ENCODE data around the gene USP30. TPM values are rescaled to one million over a fixed set of nuclear protein-coding genes. Genes with fewer than 3 reads are reported as not detected.

Gene USP30
- total RNA-seq, 4 donors from 2014 or later: 18.8 to 25.7 (median 20.9) TPM

- DNase-seq: peak; percentile 95 to 96
- peak within 1 kb of the TSS; percentile 88 to 98 (median 97) for H3K27ac ChIP-seq
- H3K27me3 ChIP-seq: no peaks in the 10 kb centered on the region
- intact Hi-C loops (cut with DNase I): no loop called here
- WGBS, 2 donors: 22 to 37% methylated on average over 14 of the region's 14 CpGs
- peaks cover 57 to 85% of the 10 kb centered on the region in 2 donors for H3K4me1 ChIP-seq
- H3K4me3 ChIP-seq (replicated peaks in 1 of 3): no peak within 1 kb of the TSS
- TF ChIP-seq POLR2A (IDR thresholded peaks at IDR 0.05): peak in 1 of 2 donors; percentile 67
- TF ChIP-seq CTCF (IDR thresholded peaks at IDR 0.05): peak in 1 of 6 experiments; percentile 14
- no peaks in the 10 kb centered on the region for H3K36me3 ChIP-seq
- H3K9me3 ChIP-seq: no peaks in the 10 kb centered on the region
Observed at GRCh38 chr12:109115758-109116610, 63.6 kb downstream of the USP30 start, which contains the start of gene ACACB. Gene ACACB, plus strand, starts transcription at chr12:109116587. Its CDS starts 22,819 bp downstream, at chr12:109139406.

GRCh38 chr12:109116611-109116949, 64.2 kb downstream of the USP30 start:
- no peaks in the 10 kb centered on the region for H3K27me3 ChIP-seq
- WGBS, 2 donors: 59 to 62% methylated on average over 12 of the region's 12 CpGs
- TF ChIP-seq CTCF (IDR thresholded peaks at IDR 0.05): no peak
- TF ChIP-seq POLR2A (IDR thresholded peaks at IDR 0.05): no peak
- H3K4me1 ChIP-seq: peaks cover 57 to 85% of the 10 kb centered on the region in 2 donors
- no peaks in the 10 kb centered on the region for H3K9me3 ChIP-seq
- no peak for DNase-seq
- intact Hi-C loops (cut with DNase I): no loop called here
- H3K4me3 ChIP-seq (replicated peaks in 1 of 3): no peak overlapping the region
- H3K36me3 ChIP-seq: no peaks in the 10 kb centered on the region
- H3K27ac ChIP-seq: peak overlapping the region; percentile 88 to 98 (median 97)

GRCh38 chr12:109120095-109120494, 67.7 kb downstream of the USP30 start:
- 55 to 78% methylated on average over 2 of the region's 2 CpGs for WGBS, 2 donors
- Histone ChIP-seq H3K9me3 (no peaks in the 10 kb centered on the region), H3K4me3 (replicated peaks in 1 of 3) (no peak overlapping the region), H3K36me3 (no peaks in the 10 kb centered on the region), H3K4me1 (peaks cover 30 to 67% of the 10 kb centered on the region in 2 donors), H3K27ac (peak overlapping the region in 1 of 3 donors; percentile 98), H3K27me3 (no peaks in the 10 kb centered on the region)
- no peak for DNase-seq
- no peak for TF ChIP-seq CTCF (IDR thresholded peaks at IDR 0.05)
- no peak for TF ChIP-seq POLR2A (IDR thresholded peaks at IDR 0.05)
- intact Hi-C loops (cut with DNase I): no loop called here

DNA sequence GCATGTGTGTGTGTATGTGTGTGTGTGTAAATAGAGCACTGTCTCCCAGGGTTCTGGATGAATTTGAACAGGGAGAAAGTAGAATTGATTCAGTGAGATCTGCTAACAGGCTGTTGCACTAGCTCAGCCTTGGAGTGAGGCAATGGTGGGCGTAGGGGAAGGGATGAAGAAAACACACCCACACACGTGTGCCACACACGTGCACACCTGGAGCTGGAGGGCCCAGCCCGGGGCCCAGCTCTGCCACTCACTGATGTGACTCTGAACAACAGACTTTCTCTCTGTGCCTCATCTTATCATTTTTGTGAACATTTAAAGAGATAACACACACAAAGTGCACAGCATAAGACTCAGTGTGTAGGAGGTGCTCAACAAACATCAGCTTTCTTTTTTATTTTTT, 68.2 kb downstream of the USP30 start:
- peaks cover 26 to 62% of the 10 kb centered on the region in 2 donors for H3K4me1 ChIP-seq
- no peaks in the 10 kb centered on the region for H3K9me3 ChIP-seq
- H3K27me3 ChIP-seq: no peaks in the 10 kb centered on the region
- no peak overlapping the region for H3K27ac ChIP-seq
- intact Hi-C loops (cut with DNase I): no loop called here
- no peak overlapping the region for H3K4me3 ChIP-seq (replicated peaks in 1 of 3)
- DNase-seq: no peak
- WGBS, 2 donors: 72 to 83% methylated on average over 4 of the region's 4 CpGs
- no peak for TF ChIP-seq CTCF (IDR thresholded peaks at IDR 0.05)
- no peak for TF ChIP-seq POLR2A (IDR thresholded peaks at IDR 0.05)
- no peaks in the 10 kb centered on the region for H3K36me3 ChIP-seq

DNA sequence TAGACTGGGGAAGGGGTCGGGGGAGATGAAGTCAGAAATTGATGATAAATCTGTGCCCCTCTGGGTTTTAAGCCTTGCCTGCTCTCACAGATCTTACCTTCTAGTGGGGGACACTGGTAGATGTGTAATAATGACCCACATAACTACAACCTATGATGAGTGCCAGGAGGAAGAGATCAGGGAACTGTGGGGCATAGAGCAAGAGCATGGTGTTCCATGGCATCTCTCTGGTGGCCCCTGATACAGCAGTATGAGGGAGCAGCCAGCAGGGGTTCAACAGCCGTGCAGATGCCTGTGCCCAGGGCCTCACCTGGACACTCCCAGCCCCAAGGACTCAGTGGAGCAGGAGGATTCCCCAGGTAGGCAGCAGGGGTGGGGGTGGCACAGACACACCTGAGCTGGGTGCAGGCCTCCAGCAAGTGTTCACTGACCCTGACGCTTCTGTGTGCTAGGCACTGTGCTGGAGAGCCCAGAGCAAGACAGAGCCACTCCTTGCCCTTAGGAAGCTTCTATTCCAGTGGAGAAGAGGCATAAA, 69.0 kb downstream of the USP30 start:
- DNase-seq: no peak
- Histone ChIP-seq H3K4me1 (peaks cover 20 to 54% of the 10 kb centered on the region in 2 donors), H3K9me3 (no peaks in the 10 kb centered on the region), H3K4me3 (replicated peaks in 1 of 3) (no peak overlapping the region), H3K36me3 (no peaks in the 10 kb centered on the region), H3K27me3 (no peaks in the 10 kb centered on the region), H3K27ac (no peak overlapping the region)
- intact Hi-C loops (cut with DNase I): no loop called here
- TF ChIP-seq CTCF (IDR thresholded peaks at IDR 0.05) (no peak), POLR2A (IDR thresholded peaks at IDR 0.05) (no peak)
- 94 to 100% methylated on average over 2 to 3 of the region's 3 CpGs for WGBS, 2 donors
